HEK293 (cell line): ENCODE measurements around the gene KIFC1.

Experiments used
- CTCF ChIA-PET: fragments of 350-600 bp; formaldehyde crosslinking; extraction: SDS; loops from one replicate; lab custom pipeline; 2021; ENCODE audit warnings: antibody characterized with exemption; lab: Yijun Ruan, JAX
- POLR2A ChIA-PET: fragments of 300-600 bp; formaldehyde crosslinking; extraction: SDS; loops from one replicate; lab custom pipeline; 2020; ENCODE audit warnings: antibody characterized with exemption, inconsistent platforms; lab: Yijun Ruan, JAX
- H3K27ac ChIP-seq: fragments of 200-500 bp; sonication (Bioruptor generic); 2 replicates; pipeline ENCODE4 v1.5.1; 2014; ENCODE audit warnings: low read depth, low read length, control low read depth, inconsistent platforms; ENCODE audit errors: extremely low read depth
- H3K36me3 ChIP-seq, 2 experiments: fragments of 200-500 bp in 1 of 2; sonication (Bioruptor generic) in 1 of 2; 1 replicate in 1 of 2; 2 replicates in 1 of 2; pipeline ENCODE4 v1.5.1; 2014 to 2017; ENCODE audit warnings: inconsistent platforms in 2 of 2, low read length in 2 of 2; ENCODE audit not compliant: control insufficient read depth in 2 of 2, insufficient read depth in 1 of 2
- H3K4me1 ChIP-seq: fragments of 200-500 bp; sonication (Bioruptor generic); 2 replicates; pipeline ENCODE4 v1.5.1; 2014; ENCODE audit warnings: mild to moderate bottlenecking, low read length, inconsistent platforms; ENCODE audit not compliant: control insufficient read depth, insufficient read depth
- H3K4me3 ChIP-seq: 2 replicates; pipeline ENCODE4 v1.5.1; 2011; ENCODE audit warnings: low read depth, mild to moderate bottlenecking, control low read depth, low read length, moderate library complexity
- H3K9me3 ChIP-seq: fragments of 200-500 bp; sonication (Bioruptor generic); 2 replicates; pipeline ENCODE4 v1.5.1; 2014; ENCODE audit warnings: low read depth, low read length, inconsistent platforms; ENCODE audit not compliant: control insufficient read depth, insufficient read depth
- EGR2 ChIP-seq: fragments of 450-650 bp; formaldehyde crosslinking; IDR thresholded peaks from 2 replicates; pipeline ENCODE4 v1.5.1; 2016; ENCODE audit warnings: low read depth, missing biosample characterization, missing genetic modification characterization
- GLIS1 ChIP-seq: fragments of 450-650 bp; formaldehyde crosslinking; IDR thresholded peaks from 2 replicates; pipeline ENCODE4 v1.5.1; 2016; ENCODE audit warnings: missing biosample characterization, missing genetic modification characterization
- GLIS2 ChIP-seq: fragments of 450-650 bp; formaldehyde crosslinking; IDR thresholded peaks from 2 replicates; pipeline ENCODE4 v1.5.1; 2016; ENCODE audit warnings: missing biosample characterization, missing genetic modification characterization
- OVOL3 ChIP-seq: fragments of 450-650 bp; formaldehyde crosslinking; IDR thresholded peaks from 2 replicates; pipeline ENCODE4 v1.5.1; 2016; ENCODE audit warnings: missing biosample characterization, missing genetic modification characterization
- PRDM10 ChIP-seq: fragments of 450-650 bp; formaldehyde crosslinking; IDR thresholded peaks from 2 replicates; pipeline ENCODE4 v1.5.1; 2016; ENCODE audit warnings: missing biosample characterization, missing genetic modification characterization
- TCF7L2 ChIP-seq: IDR thresholded peaks from 2 replicates; pipeline ENCODE4 v1.6.1; 2011; ENCODE audit warnings: low read depth, mild to moderate bottlenecking, inconsistent platforms, low read length, moderate library complexity, borderline replicate concordance
- ZBTB10 ChIP-seq: fragments of 450-650 bp; formaldehyde crosslinking; IDR thresholded peaks from 2 replicates; pipeline ENCODE4 v1.5.1; 2016; ENCODE audit warnings: missing biosample characterization, missing genetic modification characterization
- ZBTB21 ChIP-seq: fragments of 450-650 bp; formaldehyde crosslinking; IDR thresholded peaks from 2 replicates; pipeline ENCODE4 v1.5.1; 2017; ENCODE audit warnings: missing biosample characterization, missing genetic modification characterization
- ZFHX2 ChIP-seq: fragments of 450-650 bp; formaldehyde crosslinking; conservative IDR thresholded peaks from 2 replicates; pipeline ENCODE4 v1.5.1; 2016; ENCODE audit warnings: missing biosample characterization, missing genetic modification characterization
- ZNF132 ChIP-seq: fragments of 450-650 bp; formaldehyde crosslinking; IDR thresholded peaks from 2 replicates; pipeline ENCODE4 v1.5.1; 2017; ENCODE audit warnings: missing biosample characterization, missing genetic modification characterization, borderline replicate concordance
- ZNF133 ChIP-seq: fragments of 450-650 bp; formaldehyde crosslinking; IDR thresholded peaks from 2 replicates; pipeline ENCODE4 v1.5.1; 2016; ENCODE audit warnings: missing biosample characterization, missing genetic modification characterization
- ZNF223 ChIP-seq: fragments of 450-650 bp; formaldehyde crosslinking; IDR thresholded peaks from 2 replicates; pipeline ENCODE4 v1.5.1; 2016; ENCODE audit warnings: missing biosample characterization, missing genetic modification characterization
- ZNF311 ChIP-seq: fragments of 450-650 bp; formaldehyde crosslinking; IDR thresholded peaks from 2 replicates; pipeline ENCODE4 v1.5.1; 2017; ENCODE audit warnings: missing biosample characterization, missing genetic modification characterization, borderline replicate concordance
- ZNF341 ChIP-seq: fragments of 450-650 bp; formaldehyde crosslinking; IDR thresholded peaks from 2 replicates; pipeline ENCODE4; 2016; ENCODE audit warnings: low read depth, missing biosample characterization, missing genetic modification characterization
- ZNF529 ChIP-seq: fragments of 450-650 bp; formaldehyde crosslinking; IDR thresholded peaks from 2 replicates; pipeline ENCODE4 v1.5.1; 2017; ENCODE audit warnings: missing genetic modification characterization, missing biosample characterization; ENCODE audit not compliant: insufficient replicate concordance
- ZNF623 ChIP-seq: fragments of 450-650 bp; formaldehyde crosslinking; IDR thresholded peaks from 2 replicates; pipeline ENCODE4 v1.5.1; 2016; ENCODE audit warnings: missing biosample characterization, missing genetic modification characterization
- ZNF707 ChIP-seq: fragments of 450-650 bp; formaldehyde crosslinking; IDR thresholded peaks from 2 replicates; pipeline ENCODE4 v1.5.1; 2016; ENCODE audit warnings: missing biosample characterization, missing genetic modification characterization
- TF ChIP-seq, protein P1 (sequence below): fragments of 450-650 bp; formaldehyde crosslinking; IDR thresholded peaks from 2 replicates; pipeline ENCODE4 v1.5.1; 2016; ENCODE audit warnings: missing biosample characterization, missing genetic modification characterization
- TF ChIP-seq, protein P2 (sequence below): fragments of 450-650 bp; formaldehyde crosslinking; IDR thresholded peaks from 2 replicates; pipeline ENCODE4 v1.5.1; 2017; ENCODE audit warnings: missing biosample characterization, missing genetic modification characterization

KIFC1 gene

GRCh38 chr6:33410050-33410710 lies 18.6 kb downstream of the KIFC1 start (continued):
- peak; percentile 93 for TF ChIP-seq ZBTB10 (tag by site-specific recombination)

- H3K27ac ChIP-seq = peak within 1 kb of the TSS; percentile 50
- ChIA-PET CTCF (interaction anchor here (0.7 to 1.7 kb wide), 4 partner anchors 12 to 16 kb away, joined by 3 to 6 read pairs (median 4); no protein-coding TSS in a partner anchor), POLR2A (interaction anchor here (0.6 to 3.3 kb wide), 16 partner anchors 7 to 439 kb away, joined by 3 to 22 read pairs (median 5); partner anchors contain the start of genes B3GALT4, CUTA, RGL2 and RPS18)
- peaks cover 17 to 61% of the 10 kb centered on the region in 2 experiments for H3K36me3 ChIP-seq
- peaks cover 4% of the 10 kb centered on the region; the same call in 1 of the 2 replicates for H3K4me1 ChIP-seq
- peak within 1 kb of the TSS; percentile 74 for H3K4me3 ChIP-seq
- no peaks in the 10 kb centered on the region for H3K9me3 ChIP-seq
- TF ChIP-seq, protein P1, sequence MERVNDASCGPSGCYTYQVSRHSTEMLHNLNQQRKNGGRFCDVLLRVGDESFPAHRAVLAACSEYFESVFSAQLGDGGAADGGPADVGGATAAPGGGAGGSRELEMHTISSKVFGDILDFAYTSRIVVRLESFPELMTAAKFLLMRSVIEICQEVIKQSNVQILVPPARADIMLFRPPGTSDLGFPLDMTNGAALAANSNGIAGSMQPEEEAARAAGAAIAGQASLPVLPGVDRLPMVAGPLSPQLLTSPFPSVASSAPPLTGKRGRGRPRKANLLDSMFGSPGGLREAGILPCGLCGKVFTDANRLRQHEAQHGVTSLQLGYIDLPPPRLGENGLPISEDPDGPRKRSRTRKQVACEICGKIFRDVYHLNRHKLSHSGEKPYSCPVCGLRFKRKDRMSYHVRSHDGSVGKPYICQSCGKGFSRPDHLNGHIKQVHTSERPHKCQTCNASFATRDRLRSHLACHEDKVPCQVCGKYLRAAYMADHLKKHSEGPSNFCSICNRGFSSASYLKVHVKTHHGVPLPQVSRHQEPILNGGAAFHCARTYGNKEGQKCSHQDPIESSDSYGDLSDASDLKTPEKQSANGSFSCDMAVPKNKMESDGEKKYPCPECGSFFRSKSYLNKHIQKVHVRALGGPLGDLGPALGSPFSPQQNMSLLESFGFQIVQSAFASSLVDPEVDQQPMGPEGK (tag by site-specific recombination) = peak; percentile 39
- no peak for TF ChIP-seq ZNF132 (tag by site-specific recombination)
- no peak for TF ChIP-seq ZNF311 (tag by site-specific recombination)
- peak; percentile 54; the same call in 1 of the 2 replicates for TF ChIP-seq ZBTB10 (tag by site-specific recombination)
- TF ChIP-seq ZNF707 (tag by site-specific recombination) = no peak
- TF ChIP-seq TCF7L2 = no peak
- peak; percentile 98 for TF ChIP-seq PRDM10 (tag by site-specific recombination)
- TF ChIP-seq ZFHX2 (tag by site-specific recombination) = peak; percentile 83
- TF ChIP-seq ZNF223 (tag by site-specific recombination) = no peak
- TF ChIP-seq GLIS2 (tag by site-specific recombination) = peak; percentile 87
- no peak for TF ChIP-seq ZNF133 (tag by site-specific recombination)
- peak; percentile 60 for TF ChIP-seq ZNF341 (tag by site-specific recombination)
- TF ChIP-seq, protein P2, sequence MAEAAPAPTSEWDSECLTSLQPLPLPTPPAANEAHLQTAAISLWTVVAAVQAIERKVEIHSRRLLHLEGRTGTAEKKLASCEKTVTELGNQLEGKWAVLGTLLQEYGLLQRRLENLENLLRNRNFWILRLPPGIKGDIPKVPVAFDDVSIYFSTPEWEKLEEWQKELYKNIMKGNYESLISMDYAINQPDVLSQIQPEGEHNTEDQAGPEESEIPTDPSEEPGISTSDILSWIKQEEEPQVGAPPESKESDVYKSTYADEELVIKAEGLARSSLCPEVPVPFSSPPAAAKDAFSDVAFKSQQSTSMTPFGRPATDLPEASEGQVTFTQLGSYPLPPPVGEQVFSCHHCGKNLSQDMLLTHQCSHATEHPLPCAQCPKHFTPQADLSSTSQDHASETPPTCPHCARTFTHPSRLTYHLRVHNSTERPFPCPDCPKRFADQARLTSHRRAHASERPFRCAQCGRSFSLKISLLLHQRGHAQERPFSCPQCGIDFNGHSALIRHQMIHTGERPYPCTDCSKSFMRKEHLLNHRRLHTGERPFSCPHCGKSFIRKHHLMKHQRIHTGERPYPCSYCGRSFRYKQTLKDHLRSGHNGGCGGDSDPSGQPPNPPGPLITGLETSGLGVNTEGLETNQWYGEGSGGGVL (tag by site-specific recombination) = peak; percentile 87
- no peak for TF ChIP-seq ZNF529
- TF ChIP-seq ZNF623 (tag by site-specific recombination) = no peak
- TF ChIP-seq ZBTB21 (tag by site-specific recombination) = no peak
- peak; percentile 53; the same call in 1 of the 2 replicates for TF ChIP-seq EGR2 (tag by site-specific recombination)
- peak; percentile 65; the same call in 1 of the 2 replicates for TF ChIP-seq OVOL3 (tag by site-specific recombination)
- peak; percentile 90 for TF ChIP-seq GLIS1
These were observed 19.3 kb downstream of the KIFC1 start, which contains the start of gene PHF1 for GRCh38 chr6:33410711-33411631. TSS of gene PHF1 (plus strand) at chr6:33411014. CDS start at chr6:33412264, 1,250 bp downstream.
